ENCODE data around the gene N4BP2.

DNA sequence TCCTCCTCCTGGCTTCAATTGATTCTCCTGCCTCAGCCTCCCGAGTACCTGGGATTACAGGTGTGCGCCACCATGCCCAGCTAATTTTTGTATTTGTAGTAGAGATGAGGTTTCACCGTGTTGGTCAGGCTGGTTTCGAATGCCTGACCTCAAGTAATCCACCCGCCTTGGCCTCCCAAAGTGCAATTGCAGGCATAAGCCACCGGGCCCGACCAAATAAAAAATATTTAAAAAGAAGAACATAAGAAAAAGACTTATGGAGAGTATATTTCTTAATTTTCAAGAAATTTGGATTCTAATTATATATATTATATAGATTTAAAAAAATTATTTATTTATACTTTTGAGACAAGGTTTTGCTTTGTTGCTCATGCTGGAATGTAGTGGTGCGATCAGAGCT, 29.8 kb downstream of the N4BP2 start:
- TF ChIP-seq, protein P1, sequence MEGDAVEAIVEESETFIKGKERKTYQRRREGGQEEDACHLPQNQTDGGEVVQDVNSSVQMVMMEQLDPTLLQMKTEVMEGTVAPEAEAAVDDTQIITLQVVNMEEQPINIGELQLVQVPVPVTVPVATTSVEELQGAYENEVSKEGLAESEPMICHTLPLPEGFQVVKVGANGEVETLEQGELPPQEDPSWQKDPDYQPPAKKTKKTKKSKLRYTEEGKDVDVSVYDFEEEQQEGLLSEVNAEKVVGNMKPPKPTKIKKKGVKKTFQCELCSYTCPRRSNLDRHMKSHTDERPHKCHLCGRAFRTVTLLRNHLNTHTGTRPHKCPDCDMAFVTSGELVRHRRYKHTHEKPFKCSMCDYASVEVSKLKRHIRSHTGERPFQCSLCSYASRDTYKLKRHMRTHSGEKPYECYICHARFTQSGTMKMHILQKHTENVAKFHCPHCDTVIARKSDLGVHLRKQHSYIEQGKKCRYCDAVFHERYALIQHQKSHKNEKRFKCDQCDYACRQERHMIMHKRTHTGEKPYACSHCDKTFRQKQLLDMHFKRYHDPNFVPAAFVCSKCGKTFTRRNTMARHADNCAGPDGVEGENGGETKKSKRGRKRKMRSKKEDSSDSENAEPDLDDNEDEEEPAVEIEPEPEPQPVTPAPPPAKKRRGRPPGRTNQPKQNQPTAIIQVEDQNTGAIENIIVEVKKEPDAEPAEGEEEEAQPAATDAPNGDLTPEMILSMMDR (IDR thresholded peaks at IDR 0.05): no peak
- TF ChIP-seq POLR2A (IDR thresholded peaks at IDR 0.05) (no peak), EP300 (IDR thresholded peaks at IDR 0.05) (no peak)

All from tibial nerve (tissue), 4 donors.